ENCODE measurements around the gene ETHE1. TPM values are rescaled to one million over a fixed set of nuclear protein-coding genes. Genes with fewer than 3 reads are reported as not detected.
"Not testable (repeated sequence)": the region's sequence is repeated elsewhere in the genome, so short reads cannot be mapped to it uniquely, and the experiment has no call there.

The ETHE1 gene
- polyA plus RNA-seq, 1 donor from 2014 or later: 40.9 TPM

DNA sequence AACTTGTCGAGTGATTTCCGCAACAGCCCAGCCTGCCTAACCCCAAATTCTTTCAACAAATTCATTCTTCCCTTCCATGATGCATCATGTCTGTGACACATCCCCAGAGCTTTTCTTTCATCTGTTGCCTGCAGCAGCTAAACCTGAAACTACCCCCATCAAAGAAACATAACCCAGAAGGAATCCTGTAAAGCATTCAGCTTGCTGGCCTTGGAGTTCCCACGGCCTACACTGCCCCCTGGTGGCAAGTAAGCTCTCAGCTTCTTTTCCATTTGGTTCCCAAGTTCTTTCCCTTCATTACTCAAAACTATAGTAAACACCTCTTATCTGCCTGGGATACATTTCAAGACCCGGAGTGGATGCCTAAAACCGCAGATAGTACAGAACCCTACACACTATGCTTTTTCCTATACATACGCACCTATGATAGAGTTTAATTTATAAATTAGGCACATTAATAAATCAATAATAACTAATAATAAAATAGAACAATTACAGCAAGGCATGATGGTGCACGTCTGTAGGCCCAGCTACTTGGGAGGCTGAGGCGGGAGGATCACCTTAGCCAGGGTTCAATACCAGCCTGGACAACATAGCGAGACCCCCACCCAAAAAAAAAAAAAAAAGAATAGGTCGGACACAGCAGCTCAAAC lies 7.4 kb downstream of the ETHE1 start:
- no peaks in the 10 kb centered on the region for H4K20me1 ChIP-seq (ENCODE audit: insufficient read depth)
- TF ChIP-seq EP300 (conservative IDR thresholded peaks at IDR 0.05; ENCODE audit: poor library complexity, severe bottlenecking) (no peak), POLR2AphosphoS5 (IDR thresholded peaks at IDR 0.05) (no peak), SMC3 (conservative IDR thresholded peaks at IDR 0.05; ENCODE audit: poor library complexity) (peak; percentile 92), RAD21 (conservative IDR thresholded peaks at IDR 0.05) (peak; percentile 95)
- TF ChIP-seq, protein P1, sequence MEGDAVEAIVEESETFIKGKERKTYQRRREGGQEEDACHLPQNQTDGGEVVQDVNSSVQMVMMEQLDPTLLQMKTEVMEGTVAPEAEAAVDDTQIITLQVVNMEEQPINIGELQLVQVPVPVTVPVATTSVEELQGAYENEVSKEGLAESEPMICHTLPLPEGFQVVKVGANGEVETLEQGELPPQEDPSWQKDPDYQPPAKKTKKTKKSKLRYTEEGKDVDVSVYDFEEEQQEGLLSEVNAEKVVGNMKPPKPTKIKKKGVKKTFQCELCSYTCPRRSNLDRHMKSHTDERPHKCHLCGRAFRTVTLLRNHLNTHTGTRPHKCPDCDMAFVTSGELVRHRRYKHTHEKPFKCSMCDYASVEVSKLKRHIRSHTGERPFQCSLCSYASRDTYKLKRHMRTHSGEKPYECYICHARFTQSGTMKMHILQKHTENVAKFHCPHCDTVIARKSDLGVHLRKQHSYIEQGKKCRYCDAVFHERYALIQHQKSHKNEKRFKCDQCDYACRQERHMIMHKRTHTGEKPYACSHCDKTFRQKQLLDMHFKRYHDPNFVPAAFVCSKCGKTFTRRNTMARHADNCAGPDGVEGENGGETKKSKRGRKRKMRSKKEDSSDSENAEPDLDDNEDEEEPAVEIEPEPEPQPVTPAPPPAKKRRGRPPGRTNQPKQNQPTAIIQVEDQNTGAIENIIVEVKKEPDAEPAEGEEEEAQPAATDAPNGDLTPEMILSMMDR (IDR thresholded peaks at IDR 0.05; ENCODE audit: poor library complexity, severe bottlenecking): peak; percentile 91
- TF ChIP-seq, protein P2, sequence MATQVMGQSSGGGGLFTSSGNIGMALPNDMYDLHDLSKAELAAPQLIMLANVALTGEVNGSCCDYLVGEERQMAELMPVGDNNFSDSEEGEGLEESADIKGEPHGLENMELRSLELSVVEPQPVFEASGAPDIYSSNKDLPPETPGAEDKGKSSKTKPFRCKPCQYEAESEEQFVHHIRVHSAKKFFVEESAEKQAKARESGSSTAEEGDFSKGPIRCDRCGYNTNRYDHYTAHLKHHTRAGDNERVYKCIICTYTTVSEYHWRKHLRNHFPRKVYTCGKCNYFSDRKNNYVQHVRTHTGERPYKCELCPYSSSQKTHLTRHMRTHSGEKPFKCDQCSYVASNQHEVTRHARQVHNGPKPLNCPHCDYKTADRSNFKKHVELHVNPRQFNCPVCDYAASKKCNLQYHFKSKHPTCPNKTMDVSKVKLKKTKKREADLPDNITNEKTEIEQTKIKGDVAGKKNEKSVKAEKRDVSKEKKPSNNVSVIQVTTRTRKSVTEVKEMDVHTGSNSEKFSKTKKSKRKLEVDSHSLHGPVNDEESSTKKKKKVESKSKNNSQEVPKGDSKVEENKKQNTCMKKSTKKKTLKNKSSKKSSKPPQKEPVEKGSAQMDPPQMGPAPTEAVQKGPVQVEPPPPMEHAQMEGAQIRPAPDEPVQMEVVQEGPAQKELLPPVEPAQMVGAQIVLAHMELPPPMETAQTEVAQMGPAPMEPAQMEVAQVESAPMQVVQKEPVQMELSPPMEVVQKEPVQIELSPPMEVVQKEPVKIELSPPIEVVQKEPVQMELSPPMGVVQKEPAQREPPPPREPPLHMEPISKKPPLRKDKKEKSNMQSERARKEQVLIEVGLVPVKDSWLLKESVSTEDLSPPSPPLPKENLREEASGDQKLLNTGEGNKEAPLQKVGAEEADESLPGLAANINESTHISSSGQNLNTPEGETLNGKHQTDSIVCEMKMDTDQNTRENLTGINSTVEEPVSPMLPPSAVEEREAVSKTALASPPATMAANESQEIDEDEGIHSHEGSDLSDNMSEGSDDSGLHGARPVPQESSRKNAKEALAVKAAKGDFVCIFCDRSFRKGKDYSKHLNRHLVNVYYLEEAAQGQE (IDR thresholded peaks at IDR 0.05; ENCODE audit: borderline replicate concordance): no peak
- H3K9ac ChIP-seq (ENCODE audit: low read length): no peak overlapping the region
- H3K4me2 ChIP-seq (ENCODE audit: low read length): no peak overlapping the region
- no peaks in the 10 kb centered on the region for H3F3A ChIP-seq (ENCODE audit: insufficient read depth, low read length, poor library complexity, severe bottlenecking)
- H3K4me3 ChIP-seq (ENCODE audit: low read length): no peak overlapping the region
- H3K9me3 ChIP-seq (ENCODE audit: low read length): no peaks in the 10 kb centered on the region
- H2AFZ ChIP-seq (ENCODE audit: low read depth, low read length): no peak overlapping the region
- H3K27ac ChIP-seq (ENCODE audit: low read length): no peak overlapping the region
- H3K79me2 ChIP-seq (replicated peaks; ENCODE audit: insufficient read depth, low read length): no peaks in the 10 kb centered on the region
- H3K36me3 ChIP-seq (ENCODE audit: insufficient read depth, low read length): no peaks in the 10 kb centered on the region
- H3K27me3 ChIP-seq (ENCODE audit: insufficient read depth, low read depth, low read length): no peaks in the 10 kb centered on the region
- H3K9me2 ChIP-seq (ENCODE audit: insufficient read depth, low read length): no peaks in the 10 kb centered on the region

DNA sequence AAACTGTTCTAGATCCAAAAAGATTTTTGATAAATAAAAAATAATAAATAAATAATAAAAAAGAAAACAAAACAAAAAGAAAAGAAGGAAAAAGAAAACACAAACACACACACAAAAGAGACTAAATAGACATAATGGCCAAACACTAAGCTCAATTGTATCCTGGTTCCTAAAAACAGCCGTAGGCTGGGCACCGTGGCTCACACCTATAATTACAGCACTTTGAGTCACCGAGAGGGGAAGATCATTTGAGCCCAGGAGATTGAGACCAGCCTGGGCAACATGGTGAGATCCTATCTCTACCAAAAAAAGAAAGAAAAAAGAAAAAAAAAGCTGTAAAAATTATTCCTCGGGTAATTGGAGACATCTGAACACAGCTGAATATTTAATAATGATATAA lies 8.9 kb downstream of the ETHE1 start:
- H4K20me1 ChIP-seq (ENCODE audit: insufficient read depth): no peaks in the 10 kb centered on the region
- H3K4me3 ChIP-seq (ENCODE audit: low read length): no peak overlapping the region
- H3K9ac ChIP-seq (ENCODE audit: low read length): no peak overlapping the region
- H3K36me3 ChIP-seq (ENCODE audit: insufficient read depth, low read length): no peaks in the 10 kb centered on the region
- H3F3A ChIP-seq (ENCODE audit: insufficient read depth, low read length, poor library complexity, severe bottlenecking): no peaks in the 10 kb centered on the region
- no peak overlapping the region for H3K4me2 ChIP-seq (ENCODE audit: low read length)
- no peaks in the 10 kb centered on the region for H3K9me3 ChIP-seq (ENCODE audit: low read length)
- H3K9me2 ChIP-seq (ENCODE audit: insufficient read depth, low read length): no peaks in the 10 kb centered on the region
- TF ChIP-seq, protein P2 (IDR thresholded peaks at IDR 0.05; ENCODE audit: borderline replicate concordance): no peak
- TF ChIP-seq MXI1 (conservative IDR thresholded peaks at IDR 0.05; ENCODE audit: poor library complexity, severe bottlenecking) (no peak), EZH2 (IDR thresholded peaks at IDR 0.05; ENCODE audit: borderline replicate concordance, insufficient read depth, low read length, poor library complexity, severe bottlenecking) (no peak), TAF1 (IDR thresholded peaks at IDR 0.05; ENCODE audit: low read depth) (no peak), SMC3 (conservative IDR thresholded peaks at IDR 0.05; ENCODE audit: poor library complexity) (no peak), EP300 (conservative IDR thresholded peaks at IDR 0.05; ENCODE audit: poor library complexity, severe bottlenecking) (no peak), RAD21 (conservative IDR thresholded peaks at IDR 0.05) (no peak), POLR2AphosphoS5 (IDR thresholded peaks at IDR 0.05) (no peak)
- TF ChIP-seq, protein P1 (IDR thresholded peaks at IDR 0.05; ENCODE audit: poor library complexity, severe bottlenecking): no peak
- no peak overlapping the region for H2AFZ ChIP-seq (ENCODE audit: low read depth, low read length)
- no peaks in the 10 kb centered on the region for H3K27me3 ChIP-seq (ENCODE audit: insufficient read depth, low read depth, low read length)
- no peak overlapping the region for H3K27ac ChIP-seq (ENCODE audit: low read length)
- H3K79me2 ChIP-seq (replicated peaks; ENCODE audit: insufficient read depth, low read length): no peaks in the 10 kb centered on the region

DNA sequence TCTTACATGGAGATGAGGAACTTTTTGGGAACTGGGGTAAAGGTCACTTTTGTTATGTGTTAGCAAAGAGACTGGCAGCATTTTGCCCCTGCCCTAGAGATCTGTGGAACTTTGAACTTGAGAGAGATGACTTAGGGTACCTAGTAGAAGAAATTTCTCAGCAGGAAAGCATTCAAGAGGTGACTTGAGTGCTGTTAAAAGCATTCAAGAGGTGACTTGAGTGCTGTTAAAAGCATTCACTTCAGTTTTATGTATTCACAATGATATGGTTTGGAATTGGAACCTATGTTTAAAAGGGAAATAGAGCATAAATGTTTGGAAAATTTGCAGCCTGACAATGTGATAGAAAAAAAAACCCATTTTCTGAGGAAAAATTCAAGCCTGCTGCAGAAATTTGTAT lies 14.6 kb downstream of the ETHE1 start:
- not testable (repeated sequence) for H3K27me3 ChIP-seq (ENCODE audit: insufficient read depth, low read depth, low read length); H4K20me1 ChIP-seq (ENCODE audit: insufficient read depth); H3K4me2 ChIP-seq (ENCODE audit: low read length); H3K4me3 ChIP-seq (ENCODE audit: low read length); H3F3A ChIP-seq (ENCODE audit: insufficient read depth, low read length, poor library complexity, severe bottlenecking); H3K36me3 ChIP-seq (ENCODE audit: insufficient read depth, low read length); H3K79me2 ChIP-seq (replicated peaks; ENCODE audit: insufficient read depth, low read length); H3K27ac ChIP-seq (ENCODE audit: low read length); H3K9me2 ChIP-seq (ENCODE audit: insufficient read depth, low read length); H2AFZ ChIP-seq (ENCODE audit: low read depth, low read length); H3K9ac ChIP-seq (ENCODE audit: low read length); H3K9me3 ChIP-seq (ENCODE audit: low read length)
